Breast epithelium (tissue), 3 donors: ENCODE measurements around the gene DTNA.

Experiments used
- CTCF ChIP-seq, 3 donors: fragments of 450-650 bp; IDR thresholded peaks; one replicate each; pipeline ENCODE4 v1.5.1; 2016 to 2017; ENCODE audit warnings: antibody characterized with exemption in 3 of 3, mild to moderate bottlenecking in 3 of 3, moderate library complexity in 3 of 3
- POLR2A ChIP-seq: fragments of 450-650 bp; IDR thresholded peaks from one replicate; pipeline ENCODE4 v1.6.1; 2016; ENCODE audit warnings: antibody characterized with exemption, mild to moderate bottlenecking, moderate library complexity
- POLR2AphosphoS5 ChIP-seq, 3 donors: sonication (generic); formaldehyde crosslinking; IDR thresholded peaks; one replicate each; pipeline ENCODE4 v1.6.1; 2017; ENCODE audit warnings: antibody characterized with exemption in 3 of 3

- TF ChIP-seq CTCF (IDR thresholded peaks at IDR 0.05) (no peak), POLR2A (no peak), POLR2AphosphoS5 (IDR thresholded peaks at IDR 0.05) (no peak)
Measured at GRCh38 chr18:34771958-34772357, 61.9 kb downstream of the DTNA start.
